CD4-positive, alpha-beta memory T cell (primary cell): ENCODE data around the gene LMO1. TPM values are rescaled to one million over a fixed set of nuclear protein-coding genes. Genes with fewer than 3 reads are reported as not detected.

Source experiments
- CTCF ChIA-PET: fragments of 350-600 bp; sonication (Branson Sonifier 250); formaldehyde crosslinking; loops from one replicate; lab custom pipeline; 2021; ENCODE audit warnings: inconsistent platforms; ENCODE audit not compliant: partially characterized antibody; lab: Charles Lee
- POLR2A ChIA-PET: fragments of 350-600 bp; sonication (Branson Sonifier 250); formaldehyde crosslinking; loops from one replicate; lab custom pipeline; 2021; ENCODE audit not compliant: partially characterized antibody; lab: Charles Lee
- DNase-seq, 5 donors: peaks; one replicate each; pipeline versions ENCODE4 v3.0.0 to v3.0.0-alpha.2; 2020 to 2022; ENCODE audit warnings: mixed read lengths in 1 of 5
- H3K27ac ChIP-seq: one replicate; pipeline ENCODE4 v1.7.0; 2013; ENCODE audit warnings: low read depth, low read length
- H3K27me3 ChIP-seq: 2 replicates; pipeline ENCODE4 v1.7.0; 2013; ENCODE audit warnings: mild to moderate bottlenecking, low read length, moderate library complexity; ENCODE audit not compliant: insufficient read depth
- H3K36me3 ChIP-seq: 2 replicates; pipeline ENCODE4 v1.7.0; 2013; ENCODE audit warnings: mild to moderate bottlenecking, low read length, moderate library complexity; ENCODE audit not compliant: insufficient read depth
- H3K4me1 ChIP-seq: 2 replicates; pipeline ENCODE4 v1.7.0; 2013; ENCODE audit warnings: mild to moderate bottlenecking, low read length, moderate library complexity; ENCODE audit not compliant: insufficient read depth
- H3K4me3 ChIP-seq, 2 donors: one replicate each; pipeline ENCODE4 v1.7.0; 2013; ENCODE audit warnings: low read length in 2 of 2, mild to moderate bottlenecking in 1 of 2
- H3K9me3 ChIP-seq, 2 donors: one replicate each; pipeline ENCODE4 v1.7.0; 2013; ENCODE audit warnings: low read length in 2 of 2, control low read depth in 1 of 2; ENCODE audit not compliant: control insufficient read depth in 1 of 2
- H3K27ac Mint-ChIP-seq, 7 donors: one replicate each; pipeline ENCODE4 v1.8.0; 2020 to 2021; ENCODE audit warnings: mixed read lengths in 7 of 7, mild to moderate bottlenecking in 6 of 7, inconsistent platforms in 3 of 7, moderate library complexity in 3 of 7
- H3K27me3 Mint-ChIP-seq, 2 donors: one replicate each; pipeline ENCODE4 v1.8.0; 2020 to 2021; ENCODE audit warnings: mixed read lengths in 2 of 2
- H3K36me3 Mint-ChIP-seq, 2 donors: one replicate each; pipeline ENCODE4 v1.8.0; 2020 to 2021; ENCODE audit warnings: mixed read lengths in 2 of 2, inconsistent platforms in 1 of 2, mild to moderate bottlenecking in 1 of 2
- H3K4me1 Mint-ChIP-seq, 4 donors: one replicate each; pipeline ENCODE4 v1.8.0; 2020 to 2021; ENCODE audit warnings: mixed read lengths in 4 of 4, mild to moderate bottlenecking in 1 of 4
- H3K4me3 Mint-ChIP-seq, 8 donors: one replicate each; pipeline ENCODE4 v1.8.0; 2020 to 2021; ENCODE audit warnings: mixed read lengths in 8 of 8, mild to moderate bottlenecking in 7 of 8, moderate library complexity in 6 of 8, inconsistent platforms in 3 of 8
- H3K9me3 Mint-ChIP-seq, 8 donors: one replicate each; pipeline ENCODE4 v1.8.0; 2020 to 2021; ENCODE audit warnings: mixed read lengths in 8 of 8, mild to moderate bottlenecking in 5 of 8, inconsistent platforms in 3 of 8, moderate library complexity in 1 of 8
- intact Hi-C: fragments of 100-400 bp; cut with micrococcal nuclease; formaldehyde crosslinking; loops from one replicate; pipeline ENCODE4 v1.15.1; 2023
- polyA plus RNA-seq, 2 donors: library from polyadenylated mRNA; unstranded; fragments of 300-500 nt; fragmentation: Illumina TruSeq; gene quantifications; one replicate each; pipeline ENCODE4 v1.2.3, GENCODE V29; 2021
- total RNA-seq, 2 experiments: library from RNA; stranded (reverse); gene quantifications; one replicate each; pipeline ENCODE4 v1.2.3, GENCODE V29; 2021

LMO1 gene
- total and polyA plus RNA-seq, 4 experiments from 2014 or later, result not detected

DNA sequence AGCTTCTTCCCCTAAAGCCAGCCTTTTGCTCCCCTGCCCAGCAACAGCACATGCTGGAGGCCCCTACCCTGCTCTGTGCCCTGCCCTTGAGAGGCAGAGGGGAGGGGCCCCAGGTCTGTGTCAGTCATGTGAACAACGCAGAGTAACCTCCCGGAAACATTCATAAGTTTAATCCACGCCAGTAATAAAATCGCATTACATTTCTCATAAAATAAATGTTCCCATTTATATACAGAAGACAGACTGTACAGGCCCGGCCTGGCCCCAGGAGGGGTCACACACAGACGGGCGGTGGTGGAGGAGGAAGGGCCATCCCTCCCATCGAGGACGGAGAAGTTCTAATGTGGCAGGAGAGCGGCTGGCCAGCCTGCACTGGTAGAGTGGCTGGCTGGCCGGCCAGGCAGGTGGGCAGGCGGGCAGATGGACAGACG lies 39.5 kb downstream of the LMO1 start:
- peaks cover 0 to 2% (median under 1%) of the 10 kb centered on the region in 4 donors for H3K4me1 Mint-ChIP-seq
- intact Hi-C loops, result no loop called here
- Histone ChIP-seq H3K27me3 (no peaks in the 10 kb centered on the region), H3K27ac (no peak overlapping the region), H3K4me1 (no peaks in the 10 kb centered on the region), H3K36me3 (no peaks in the 10 kb centered on the region), H3K4me3 (no peak overlapping the region), H3K9me3 (no peaks in the 10 kb centered on the region)
- no peak overlapping the region for H3K4me3 Mint-ChIP-seq
- H3K36me3 Mint-ChIP-seq, result no peaks in the 10 kb centered on the region
- H3K27me3 Mint-ChIP-seq, result peaks cover 2 to 4% of the 10 kb centered on the region in 2 donors
- POLR2A ChIA-PET, result no interaction called here
- H3K9me3 Mint-ChIP-seq, result no peaks in the 10 kb centered on the region
- DNase-seq, result no peak
- CTCF ChIA-PET, result interaction anchor here (1.2 to 2.4 kb wide), 5 partner anchors 10 to 342 kb away, joined by 3 to 19 read pairs (median 3); no protein-coding TSS in a partner anchor
- H3K27ac Mint-ChIP-seq, result no peak overlapping the region

DNA sequence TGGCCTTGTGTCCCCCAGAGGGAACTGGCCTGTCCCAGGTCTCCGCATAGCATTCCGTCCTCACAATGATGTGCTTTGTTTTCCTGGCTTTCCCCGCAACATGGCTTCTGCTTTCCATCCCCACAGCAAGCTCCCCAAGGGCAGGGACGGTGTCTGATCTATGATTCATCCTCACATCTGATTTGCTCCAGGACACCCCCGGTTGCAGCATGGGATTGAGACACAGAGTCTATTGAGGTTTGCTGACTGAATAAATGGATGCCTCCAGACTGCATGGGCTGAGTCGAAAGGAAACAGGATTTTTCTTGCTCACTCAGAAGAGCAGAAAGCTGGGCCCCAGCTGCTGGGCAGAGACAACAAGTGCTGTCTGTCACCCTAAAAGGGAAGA lies 40.2 kb downstream of the LMO1 start:
- no peaks in the 10 kb centered on the region for H3K36me3 ChIP-seq
- Mint-ChIP-seq H3K27me3 (peaks cover 2 to 4% of the 10 kb centered on the region in 2 donors), H3K27ac (peak overlapping the region in 2 of 7 donors; percentile 16 to 19), H3K4me3 (no peak overlapping the region), H3K36me3 (no peaks in the 10 kb centered on the region), H3K9me3 (no peaks in the 10 kb centered on the region), H3K4me1 (peaks cover 0 to 2% (median under 1%) of the 10 kb centered on the region in 4 donors)
- H3K4me3 ChIP-seq, result no peak overlapping the region
- H3K27ac ChIP-seq, result no peak overlapping the region
- intact Hi-C loops, result no loop called here
- H3K4me1 ChIP-seq, result no peaks in the 10 kb centered on the region
- ChIA-PET CTCF (interaction anchor here (0.7 to 2.4 kb wide), 5 partner anchors 11 to 343 kb away, joined by 3 to 19 read pairs (median 3); partner anchors contain the start of gene LMO1), POLR2A (no interaction called here)
- no peaks in the 10 kb centered on the region for H3K9me3 ChIP-seq
- H3K27me3 ChIP-seq, result no peaks in the 10 kb centered on the region
- no peak for DNase-seq

DNA sequence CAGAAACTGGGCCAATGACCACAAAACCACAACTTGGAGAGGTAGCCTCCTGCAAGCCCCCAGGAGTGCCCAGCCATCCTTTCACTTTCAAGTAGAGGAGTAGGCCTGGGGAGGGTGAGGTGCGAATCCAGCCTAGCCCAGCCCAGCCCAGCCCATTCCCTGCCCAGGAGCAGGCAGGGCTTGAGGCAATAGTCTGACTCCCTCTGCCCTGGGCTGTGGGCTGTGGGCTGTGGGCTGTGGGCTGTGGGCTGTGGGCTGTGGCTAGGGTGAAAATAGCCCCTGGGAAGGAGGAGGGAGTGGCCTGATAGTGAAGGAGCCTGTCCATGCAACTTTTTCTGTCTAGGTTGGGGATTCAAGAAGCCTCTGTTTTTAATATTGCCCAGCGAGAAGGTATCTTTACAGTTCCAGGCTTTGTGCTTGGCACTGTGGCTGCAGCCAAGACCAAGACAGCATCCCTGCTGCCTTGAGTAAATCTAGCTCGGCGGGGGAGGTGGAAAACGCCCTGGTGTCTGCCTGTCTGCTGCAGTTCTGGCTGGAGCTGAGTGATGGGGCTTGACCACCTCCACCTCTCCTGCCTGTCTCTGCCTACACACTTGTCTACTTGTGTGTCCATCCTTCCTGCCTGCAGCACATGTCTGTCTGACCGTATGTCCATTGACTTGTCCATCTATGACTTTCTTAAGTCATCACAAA lies 40.7 kb downstream of the LMO1 start:
- CTCF ChIA-PET, result interaction anchor here (0.7 to 2.4 kb wide), 6 partner anchors 12 to 344 kb away, joined by 3 to 19 read pairs (median 4); partner anchors contain the start of gene LMO1
- intact Hi-C loops, result no loop called here

DNA sequence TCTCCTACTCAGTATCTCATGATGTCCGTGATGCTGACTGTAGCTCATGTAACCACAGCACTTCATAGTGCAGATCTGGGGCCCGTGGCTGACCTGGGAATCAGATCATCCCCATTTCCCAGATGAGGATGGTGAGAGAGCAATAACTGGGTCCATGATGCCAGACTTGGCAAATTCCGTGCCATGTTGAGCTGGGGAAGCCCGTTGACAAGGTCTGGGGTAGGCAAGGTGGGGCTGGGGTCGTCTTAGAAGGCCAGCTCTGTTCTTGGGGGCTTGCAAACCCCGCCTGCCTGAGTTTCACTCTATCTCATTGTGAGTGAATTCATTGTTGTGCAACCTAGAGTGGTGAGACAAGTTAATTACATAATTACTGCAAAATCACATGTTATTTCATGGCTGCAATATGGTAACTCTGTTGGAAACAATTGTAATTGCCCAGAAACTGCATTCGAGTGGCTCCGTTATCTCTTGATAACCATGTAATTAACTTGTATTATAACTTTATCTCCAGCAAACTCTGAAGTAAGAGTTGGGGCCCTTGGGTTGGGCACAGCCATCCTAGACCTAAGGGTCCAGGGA lies 41.7 kb downstream of the LMO1 start:
- Histone ChIP-seq H3K9me3 (no peaks in the 10 kb centered on the region), H3K27ac (no peak overlapping the region), H3K27me3 (no peaks in the 10 kb centered on the region), H3K4me3 (no peak overlapping the region), H3K4me1 (no peaks in the 10 kb centered on the region), H3K36me3 (no peaks in the 10 kb centered on the region)
- ChIA-PET POLR2A (no interaction called here), CTCF (interaction anchor here (1.1 to 2.8 kb wide), 8 partner anchors 15 to 346 kb away, joined by 3 to 11 read pairs (median 4); partner anchors contain the start of gene LMO1)
- DNase-seq, result no peak
- no peak overlapping the region for H3K4me3 Mint-ChIP-seq
- peaks cover 0 to 2% (median under 1%) of the 10 kb centered on the region in 4 donors for H3K4me1 Mint-ChIP-seq
- no peak overlapping the region for H3K27ac Mint-ChIP-seq
- no peaks in the 10 kb centered on the region for H3K9me3 Mint-ChIP-seq
- intact Hi-C loops, result no loop called here
- H3K36me3 Mint-ChIP-seq, result no peaks in the 10 kb centered on the region
- peaks cover 2 to 4% of the 10 kb centered on the region in 2 donors for H3K27me3 Mint-ChIP-seq

More for the DNA sequence above, 40.7 kb downstream of the LMO1 start:
- peaks cover 2 to 4% of the 10 kb centered on the region in 2 donors for H3K27me3 Mint-ChIP-seq
- Histone ChIP-seq H3K9me3 (no peaks in the 10 kb centered on the region), H3K4me3 (no peak overlapping the region), H3K4me1 (no peaks in the 10 kb centered on the region), H3K27me3 (no peaks in the 10 kb centered on the region), H3K27ac (no peak overlapping the region), H3K36me3 (no peaks in the 10 kb centered on the region)
- no peak overlapping the region for H3K4me3 Mint-ChIP-seq
- peak overlapping the region in 1 of 7 donors; percentile 19 for H3K27ac Mint-ChIP-seq
- DNase-seq, result no peak
- no peaks in the 10 kb centered on the region for H3K36me3 Mint-ChIP-seq
- H3K9me3 Mint-ChIP-seq, result no peaks in the 10 kb centered on the region
- POLR2A ChIA-PET, result no interaction called here
- peaks cover 0 to 2% (median under 1%) of the 10 kb centered on the region in 4 donors for H3K4me1 Mint-ChIP-seq

- Mint-ChIP-seq H3K4me3 (no peak overlapping the region), H3K27ac (no peak overlapping the region), H3K27me3 (peaks cover 2 to 4% of the 10 kb centered on the region in 2 donors), H3K9me3 (no peaks in the 10 kb centered on the region), H3K36me3 (no peaks in the 10 kb centered on the region), H3K4me1 (peaks cover 0 to 2% (median under 1%) of the 10 kb centered on the region in 4 donors)
- Histone ChIP-seq H3K36me3 (no peaks in the 10 kb centered on the region), H3K4me3 (no peak overlapping the region), H3K4me1 (no peaks in the 10 kb centered on the region), H3K27me3 (no peaks in the 10 kb centered on the region), H3K27ac (no peak overlapping the region), H3K9me3 (no peaks in the 10 kb centered on the region)
- ChIA-PET POLR2A (no interaction called here), CTCF (interaction anchor here (0.9 to 2.8 kb wide), 11 partner anchors 8 to 347 kb away, joined by 3 to 12 read pairs (median 4); partner anchors contain the start of gene LMO1)
- intact Hi-C loops, result no loop called here
- no peak for DNase-seq
Measured at GRCh38 chr11:8221046-8221723, 42.5 kb downstream of the LMO1 start.

GRCh38 chr11:8220261-8221045 lies 43.2 kb downstream of the LMO1 start:
- Histone ChIP-seq H3K27ac (no peak overlapping the region), H3K4me3 (no peak overlapping the region), H3K36me3 (no peaks in the 10 kb centered on the region), H3K4me1 (no peaks in the 10 kb centered on the region), H3K9me3 (no peaks in the 10 kb centered on the region), H3K27me3 (no peaks in the 10 kb centered on the region)
- POLR2A ChIA-PET, result no interaction called here
- DNase-seq, result no peak
- Mint-ChIP-seq H3K36me3 (no peaks in the 10 kb centered on the region), H3K4me3 (no peak overlapping the region), H3K9me3 (no peaks in the 10 kb centered on the region), H3K4me1 (peaks cover 0 to 1% (median under 1%) of the 10 kb centered on the region in 4 donors), H3K27ac (no peak overlapping the region), H3K27me3 (peaks cover 2 to 6% of the 10 kb centered on the region in 2 donors)
- CTCF ChIA-PET, result interaction anchor here (0.9 to 2.8 kb wide), 9 partner anchors 9 to 351 kb away, joined by 3 to 12 read pairs (median 4); partner anchors contain the start of gene LMO1
- intact Hi-C loops, result no loop called here
